ENCODE data around the gene RAI14.

DNA sequence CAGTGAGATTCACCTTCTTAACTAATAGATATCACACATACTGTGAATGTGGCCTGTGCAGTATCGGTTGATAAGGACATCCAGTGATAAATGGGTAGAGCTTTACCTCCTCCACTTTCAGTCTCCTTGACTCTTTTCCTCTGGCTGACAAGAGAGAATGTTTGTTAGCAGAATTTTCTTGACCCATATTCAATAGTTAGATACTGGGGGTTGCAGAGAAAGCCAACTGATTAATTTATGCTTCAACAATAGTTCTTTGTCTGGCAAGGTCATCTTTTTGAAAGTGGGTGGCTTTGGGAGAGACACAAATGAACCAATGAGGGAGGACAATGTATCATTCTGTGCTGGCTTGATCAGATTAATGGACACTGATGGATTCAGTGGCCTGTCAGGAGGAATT is 213.1 kb downstream of the RAI14 start:
- no peak for TF ChIP-seq POLR2A (IDR thresholded peaks at IDR 0.05)
- TF ChIP-seq, protein P1, sequence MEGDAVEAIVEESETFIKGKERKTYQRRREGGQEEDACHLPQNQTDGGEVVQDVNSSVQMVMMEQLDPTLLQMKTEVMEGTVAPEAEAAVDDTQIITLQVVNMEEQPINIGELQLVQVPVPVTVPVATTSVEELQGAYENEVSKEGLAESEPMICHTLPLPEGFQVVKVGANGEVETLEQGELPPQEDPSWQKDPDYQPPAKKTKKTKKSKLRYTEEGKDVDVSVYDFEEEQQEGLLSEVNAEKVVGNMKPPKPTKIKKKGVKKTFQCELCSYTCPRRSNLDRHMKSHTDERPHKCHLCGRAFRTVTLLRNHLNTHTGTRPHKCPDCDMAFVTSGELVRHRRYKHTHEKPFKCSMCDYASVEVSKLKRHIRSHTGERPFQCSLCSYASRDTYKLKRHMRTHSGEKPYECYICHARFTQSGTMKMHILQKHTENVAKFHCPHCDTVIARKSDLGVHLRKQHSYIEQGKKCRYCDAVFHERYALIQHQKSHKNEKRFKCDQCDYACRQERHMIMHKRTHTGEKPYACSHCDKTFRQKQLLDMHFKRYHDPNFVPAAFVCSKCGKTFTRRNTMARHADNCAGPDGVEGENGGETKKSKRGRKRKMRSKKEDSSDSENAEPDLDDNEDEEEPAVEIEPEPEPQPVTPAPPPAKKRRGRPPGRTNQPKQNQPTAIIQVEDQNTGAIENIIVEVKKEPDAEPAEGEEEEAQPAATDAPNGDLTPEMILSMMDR (IDR thresholded peaks at IDR 0.05 in 4 of 5, conservative IDR thresholded peaks at IDR 0.05 in 1 of 5), result no peak
